Mesenchymal stem cell (in vitro differentiated cells and primary cell): Measurements from ENCODE around the gene AGTPBP1.
"Not testable (repeated sequence)": the region's sequence is repeated elsewhere in the genome, so short reads cannot be mapped to it uniquely, and the experiment has no call there.

Source experiments
- DNase-seq: peaks from one replicate; pipeline ENCODE4 v3.0.0-alpha.2; 2013
- H2AFZ ChIP-seq: one replicate; pipeline ENCODE4 v1.6.1; 2013; ENCODE audit warnings: low read depth, mild to moderate bottlenecking, control low read depth, inconsistent platforms, low read length, moderate library complexity
- H2AK5ac ChIP-seq: 2 replicates; pipeline ENCODE4 v1.6.1; 2013; ENCODE audit warnings: low read length, moderate library complexity, mild to moderate bottlenecking, inconsistent platforms; ENCODE audit not compliant: severe bottlenecking
- H2BK120ac ChIP-seq: one replicate; pipeline ENCODE4 v1.6.1; 2013; ENCODE audit warnings: low read depth, mild to moderate bottlenecking, inconsistent platforms, low read length, moderate library complexity
- H2BK12ac ChIP-seq, 2 experiments: one replicate each; pipeline ENCODE4 v1.6.1; 2013; ENCODE audit warnings: inconsistent platforms in 2 of 2, low read length in 2 of 2, mild to moderate bottlenecking in 2 of 2, moderate library complexity in 2 of 2, control low read depth in 1 of 2
- H2BK15ac ChIP-seq: one replicate; pipeline ENCODE4 v1.6.1; 2013; ENCODE audit warnings: mild to moderate bottlenecking, low read depth, inconsistent platforms; ENCODE audit not compliant: poor library complexity, severe bottlenecking
- H2BK5ac ChIP-seq: 2 replicates; pipeline ENCODE4 v1.6.1; 2013; ENCODE audit warnings: low read depth, mild to moderate bottlenecking, low read length, control low read depth, inconsistent platforms; ENCODE audit not compliant: poor library complexity, severe bottlenecking
- H3K14ac ChIP-seq, 2 experiments: one replicate each; pipeline ENCODE4 v1.6.1; 2013; ENCODE audit warnings: inconsistent platforms in 2 of 2, low read length in 2 of 2, control low read depth in 1 of 2, mild to moderate bottlenecking in 1 of 2, moderate library complexity in 1 of 2
- H3K18ac ChIP-seq, 2 experiments: one replicate each; pipeline ENCODE4 v1.6.1; 2013; ENCODE audit warnings: inconsistent platforms in 2 of 2, low read length in 2 of 2, control low read depth in 1 of 2, low read depth in 1 of 2, mild to moderate bottlenecking in 1 of 2
- H3K23ac ChIP-seq, 2 experiments: one replicate each; pipeline ENCODE4 v1.6.1; 2013; ENCODE audit warnings: inconsistent platforms in 2 of 2, low read length in 2 of 2, mild to moderate bottlenecking in 2 of 2, moderate library complexity in 2 of 2, control low read depth in 1 of 2
- H3K27ac ChIP-seq: 2 replicates; pipeline ENCODE4 v1.5.1; 2013; ENCODE audit warnings: mild to moderate bottlenecking, moderate library complexity, low read length, control low read depth, inconsistent platforms; ENCODE audit not compliant: poor library complexity, severe bottlenecking
- H3K27me3 ChIP-seq, 2 experiments: 2 replicates each; pipeline versions ENCODE4 v1.6.1 to v1.7.0; 2013; ENCODE audit warnings: low read length in 2 of 2, mild to moderate bottlenecking in 2 of 2, moderate library complexity in 2 of 2, control low read depth in 1 of 2, inconsistent platforms in 1 of 2; ENCODE audit not compliant: control insufficient read depth in 1 of 2, insufficient read depth in 1 of 2
- H3K36me3 ChIP-seq, 2 experiments: 2 replicates each; pipeline versions ENCODE4 v1.6.1 to v1.7.0; 2013; ENCODE audit warnings: low read length in 2 of 2, control low read depth in 1 of 2, inconsistent platforms in 1 of 2, low read depth in 1 of 2, mild to moderate bottlenecking in 1 of 2; ENCODE audit not compliant: insufficient read depth in 2 of 2, control insufficient read depth in 1 of 2
- H3K4ac ChIP-seq, 2 experiments: one replicate each; pipeline ENCODE4 v1.6.1; 2013; ENCODE audit warnings: inconsistent platforms in 2 of 2, low read length in 2 of 2, mild to moderate bottlenecking in 2 of 2, moderate library complexity in 2 of 2, control low read depth in 1 of 2, low read depth in 1 of 2
- H3K4me1 ChIP-seq: 2 replicates; pipeline ENCODE4 v1.6.1; 2013; ENCODE audit warnings: low read depth, low read length, control low read depth; ENCODE audit not compliant: control insufficient read depth, insufficient read depth
- H3K4me2 ChIP-seq: 2 replicates; pipeline ENCODE4 v1.6.1; 2013; ENCODE audit warnings: low read length, mild to moderate bottlenecking, inconsistent platforms; ENCODE audit not compliant: poor library complexity, severe bottlenecking
- H3K4me3 ChIP-seq, 2 experiments: 2 replicates each; pipeline versions ENCODE4 v1.5.1 to v1.7.0; 2013; ENCODE audit warnings: low read length in 2 of 2, mild to moderate bottlenecking in 2 of 2, control low read depth in 1 of 2, low read depth in 1 of 2; ENCODE audit not compliant: insufficient read depth in 1 of 2
- H3K79me1 ChIP-seq: replicated peaks from 2 replicates; pipeline ENCODE4 v1.6.1; 2013; ENCODE audit warnings: mild to moderate bottlenecking, control low read depth, low read length, inconsistent platforms; ENCODE audit not compliant: poor library complexity, severe bottlenecking
- H3K9ac ChIP-seq: 2 replicates; pipeline ENCODE4 v1.7.0; 2013; ENCODE audit warnings: mild to moderate bottlenecking, low read length, moderate library complexity
- H3K9me3 ChIP-seq: 2 replicates; pipeline ENCODE4 v1.7.0; 2013; ENCODE audit warnings: mild to moderate bottlenecking, low read length; ENCODE audit not compliant: control insufficient read depth
- H4K8ac ChIP-seq: one replicate; pipeline ENCODE4 v1.6.1; 2013; ENCODE audit warnings: inconsistent platforms, mild to moderate bottlenecking, low read length, moderate library complexity
- H4K91ac ChIP-seq: one replicate; pipeline ENCODE4 v1.6.1; 2013; ENCODE audit warnings: mild to moderate bottlenecking, low read length, inconsistent platforms
- WGBS: methylation state at CpG from one replicate; pipeline ENCODE4 v1.1.7; 2013; ENCODE audit warnings: mixed read lengths; 5-methylcytosine and 5-hydroxymethylcytosine counted together

Gene AGTPBP1

DNA sequence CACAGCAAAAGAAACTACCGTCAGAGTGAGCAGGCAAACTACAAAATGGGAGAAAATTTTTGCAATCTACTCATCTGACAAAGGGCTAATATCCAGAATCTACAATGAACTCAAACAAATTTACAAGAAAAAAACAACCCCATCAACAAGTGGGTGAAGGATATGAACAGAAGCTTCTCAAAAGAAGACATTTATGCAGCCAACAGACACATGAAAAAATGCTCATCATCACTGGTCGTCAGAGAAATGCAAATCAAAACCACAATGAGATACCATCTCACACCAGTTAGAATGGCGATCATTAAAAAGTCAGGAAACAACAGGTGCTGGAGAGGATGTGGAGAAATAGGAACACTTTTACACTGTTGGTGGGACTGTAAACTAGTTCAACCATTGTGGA, 20.0 kb upstream of the AGTPBP1 start:
- not testable (repeated sequence) for H3K18ac ChIP-seq, H3K4me3 ChIP-seq, H3K27me3 ChIP-seq, H3K4me2 ChIP-seq, H2BK120ac ChIP-seq, H4K8ac ChIP-seq, DNase-seq, H3K9me3 ChIP-seq, H4K91ac ChIP-seq, H2BK15ac ChIP-seq, H3K9ac ChIP-seq, H3K4ac ChIP-seq, H2AFZ ChIP-seq, H3K79me1 ChIP-seq, H3K36me3 ChIP-seq, H3K27ac ChIP-seq, H3K23ac ChIP-seq, H2AK5ac ChIP-seq, H3K14ac ChIP-seq, H3K4me1 ChIP-seq, H2BK5ac ChIP-seq, H2BK12ac ChIP-seq
- WGBS, result no CpG with 5 or more reads among the region's 3 CpGs

DNA sequence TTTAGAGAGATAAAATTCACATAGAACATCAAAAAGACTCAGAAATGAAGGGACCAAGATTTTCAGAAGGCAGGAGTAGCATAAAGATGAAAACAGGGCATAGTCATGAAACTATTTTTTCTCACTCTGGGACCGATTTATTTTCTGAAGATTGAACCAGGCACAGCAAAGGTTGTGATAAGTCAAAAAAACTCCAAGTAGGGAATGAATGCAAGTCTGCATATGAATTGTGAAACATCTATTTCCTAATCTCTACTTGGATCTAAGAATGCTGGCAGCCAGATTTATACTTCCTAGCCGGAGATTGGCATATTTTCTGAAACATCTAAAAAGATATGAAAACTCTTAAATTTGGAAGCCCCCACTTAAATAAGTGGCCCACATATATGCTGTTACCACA, 16.0 kb upstream of the AGTPBP1 start:
- H3K4me3 ChIP-seq, H3K4me2 ChIP-seq, H2AK5ac ChIP-seq, H3K79me1 ChIP-seq, H4K91ac ChIP-seq, H3K4ac ChIP-seq, H2BK5ac ChIP-seq, H3K27me3 ChIP-seq, H3K9me3 ChIP-seq, H3K23ac ChIP-seq, H3K4me1 ChIP-seq, H4K8ac ChIP-seq, H3K18ac ChIP-seq, H2AFZ ChIP-seq, H2BK12ac ChIP-seq, H2BK15ac ChIP-seq, H3K27ac ChIP-seq, H3K9ac ChIP-seq, H3K36me3 ChIP-seq, DNase-seq, H3K14ac ChIP-seq, H2BK120ac ChIP-seq: not testable (repeated sequence)
- WGBS, result 100% methylated on average over 1 of the region's 2 CpGs

DNA sequence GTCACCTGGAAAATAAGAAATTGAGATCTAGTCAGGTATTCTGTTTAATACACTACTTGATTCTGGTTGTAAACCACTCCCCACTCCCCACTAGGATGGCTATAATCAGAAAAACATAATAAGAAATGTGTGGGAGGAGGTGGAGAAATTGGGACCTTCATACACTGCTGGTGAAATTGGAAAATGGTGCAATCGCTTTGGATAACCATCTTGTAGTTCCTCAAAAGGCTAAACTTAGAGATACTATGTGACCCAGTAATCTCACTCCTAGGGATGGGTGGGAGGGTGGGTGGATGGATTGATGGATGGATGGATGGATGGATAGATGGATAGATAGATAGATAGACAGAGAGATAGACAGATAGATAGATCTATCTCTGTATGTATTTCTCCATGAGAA, 14.5 kb upstream of the AGTPBP1 start:
- H3K14ac ChIP-seq, H2BK12ac ChIP-seq, H3K23ac ChIP-seq, H3K27ac ChIP-seq, H3K18ac ChIP-seq, H2AK5ac ChIP-seq, H4K8ac ChIP-seq, H3K4me2 ChIP-seq, H2BK120ac ChIP-seq, DNase-seq, H3K4me1 ChIP-seq, H2BK5ac ChIP-seq, H3K27me3 ChIP-seq, H2AFZ ChIP-seq, H3K9me3 ChIP-seq, H3K4ac ChIP-seq, H3K79me1 ChIP-seq, H3K36me3 ChIP-seq, H3K4me3 ChIP-seq, H3K9ac ChIP-seq, H2BK15ac ChIP-seq, H4K91ac ChIP-seq: not testable (repeated sequence)
- no CpG with 5 or more reads among the region's 1 CpG for WGBS

- DNase-seq, result no peak
- Histone ChIP-seq H3K4ac (no peak overlapping the region), H2BK120ac (no peak overlapping the region), H2AK5ac (no peak overlapping the region), H3K36me3 (no peaks in the 10 kb centered on the region), H3K18ac (no peak overlapping the region), H3K23ac (no peak overlapping the region), H2BK12ac (no peak overlapping the region), H3K4me2 (no peak overlapping the region), H2AFZ (no peak overlapping the region), H2BK5ac (no peak overlapping the region), H3K4me3 (no peak overlapping the region), H3K14ac (no peak overlapping the region), H3K4me1 (peaks cover 5% of the 10 kb centered on the region), H2BK15ac (no peak overlapping the region), H3K9me3 (no peaks in the 10 kb centered on the region), H4K8ac (no peak overlapping the region), H4K91ac (no peak overlapping the region), H3K79me1 (no peaks in the 10 kb centered on the region), H3K27me3 (peaks cover 4 to 42% of the 10 kb centered on the region in 2 experiments), H3K9ac (no peak overlapping the region), H3K27ac (no peak overlapping the region)
- WGBS, result no CpG with 5 or more reads among the region's 2 CpGs
Observed at GRCh38 chr9:85746309-85746708, 4.6 kb upstream of the AGTPBP1 start.
